Subcutaneous adipose tissue (tissue), 4 donors: ENCODE results near the gene LY86. TPM values are rescaled to one million over a fixed set of nuclear protein-coding genes. Genes with fewer than 3 reads are reported as not detected.

Experiments used
- total RNA-seq, 4 donors: library from RNA; depleted of rRNA; stranded (reverse); fragments of >200 nt; gene quantifications; one replicate each; pipeline ENCODE4 v1.1.0, GENCODE V29; 2016
- TF ChIP-seq, protein P1 (sequence below): fragments of 450-650 bp; IDR thresholded peaks from one replicate; pipeline ENCODE4 v1.5.1; 2016; ENCODE audit warnings: low read depth, mild to moderate bottlenecking, control low read depth, antibody characterized with exemption, moderate library complexity

Gene LY86
- total RNA-seq, 4 donors from 2014 or later = 2.6 to 111 (median 4.9) TPM

DNA sequence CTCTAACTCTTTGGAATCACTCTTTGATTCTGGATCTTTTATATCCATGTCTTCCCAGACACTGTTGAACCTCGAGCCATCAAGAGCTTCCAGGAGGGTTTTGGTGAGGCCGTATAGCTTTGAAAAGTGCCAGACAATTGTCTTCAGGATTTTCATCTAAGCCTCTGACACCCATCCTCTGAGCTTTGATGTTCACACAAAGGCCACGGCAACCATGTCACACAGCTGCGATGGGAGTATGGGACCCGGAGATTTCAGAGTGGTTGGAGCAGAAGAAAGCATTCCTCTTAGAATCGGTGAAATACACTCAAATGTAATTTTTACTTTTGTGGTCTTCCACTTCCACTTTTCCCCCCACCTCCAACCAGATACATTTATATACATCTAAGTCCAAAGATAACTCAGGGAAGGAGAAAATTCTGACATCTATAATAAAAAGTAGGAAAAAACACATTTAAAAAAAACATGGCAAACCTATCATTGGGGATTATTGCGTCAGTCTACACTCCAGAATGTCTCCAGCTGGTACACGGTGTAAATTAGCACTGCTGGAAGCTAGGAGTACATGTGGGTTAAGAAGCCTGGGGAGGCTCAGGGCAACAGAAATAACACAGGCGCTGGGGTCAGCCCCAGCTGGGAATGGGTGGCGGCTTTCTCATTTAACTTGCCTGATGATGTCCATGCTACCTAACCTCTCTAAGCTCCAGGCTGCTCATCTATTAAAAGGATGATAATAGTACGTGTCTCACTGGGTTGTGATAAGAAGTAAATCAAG, 92.7 kb downstream of the LY86 start:
- TF ChIP-seq, protein P1, sequence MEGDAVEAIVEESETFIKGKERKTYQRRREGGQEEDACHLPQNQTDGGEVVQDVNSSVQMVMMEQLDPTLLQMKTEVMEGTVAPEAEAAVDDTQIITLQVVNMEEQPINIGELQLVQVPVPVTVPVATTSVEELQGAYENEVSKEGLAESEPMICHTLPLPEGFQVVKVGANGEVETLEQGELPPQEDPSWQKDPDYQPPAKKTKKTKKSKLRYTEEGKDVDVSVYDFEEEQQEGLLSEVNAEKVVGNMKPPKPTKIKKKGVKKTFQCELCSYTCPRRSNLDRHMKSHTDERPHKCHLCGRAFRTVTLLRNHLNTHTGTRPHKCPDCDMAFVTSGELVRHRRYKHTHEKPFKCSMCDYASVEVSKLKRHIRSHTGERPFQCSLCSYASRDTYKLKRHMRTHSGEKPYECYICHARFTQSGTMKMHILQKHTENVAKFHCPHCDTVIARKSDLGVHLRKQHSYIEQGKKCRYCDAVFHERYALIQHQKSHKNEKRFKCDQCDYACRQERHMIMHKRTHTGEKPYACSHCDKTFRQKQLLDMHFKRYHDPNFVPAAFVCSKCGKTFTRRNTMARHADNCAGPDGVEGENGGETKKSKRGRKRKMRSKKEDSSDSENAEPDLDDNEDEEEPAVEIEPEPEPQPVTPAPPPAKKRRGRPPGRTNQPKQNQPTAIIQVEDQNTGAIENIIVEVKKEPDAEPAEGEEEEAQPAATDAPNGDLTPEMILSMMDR = no peak

DNA sequence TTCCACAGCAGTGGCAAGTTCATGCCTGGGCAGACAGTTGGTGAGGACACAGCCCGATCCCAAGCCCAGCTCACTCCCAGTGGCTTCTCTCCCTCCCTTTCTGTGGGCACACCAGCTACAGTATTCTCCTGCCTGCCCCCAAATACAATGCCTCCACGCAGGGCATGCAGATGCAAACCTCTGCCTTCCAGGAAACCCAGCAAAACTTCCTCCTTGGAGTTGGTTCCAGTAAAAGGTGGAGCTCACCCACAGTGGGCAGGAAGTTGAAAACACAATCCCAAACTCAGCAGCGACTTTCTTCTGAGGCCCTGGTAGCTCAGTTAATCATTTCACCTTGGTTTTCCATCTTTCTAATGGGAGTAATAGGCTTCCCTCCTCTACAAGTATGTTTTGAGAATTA, 93.7 kb downstream of the LY86 start:
- TF ChIP-seq, protein P1 = no peak

DNA sequence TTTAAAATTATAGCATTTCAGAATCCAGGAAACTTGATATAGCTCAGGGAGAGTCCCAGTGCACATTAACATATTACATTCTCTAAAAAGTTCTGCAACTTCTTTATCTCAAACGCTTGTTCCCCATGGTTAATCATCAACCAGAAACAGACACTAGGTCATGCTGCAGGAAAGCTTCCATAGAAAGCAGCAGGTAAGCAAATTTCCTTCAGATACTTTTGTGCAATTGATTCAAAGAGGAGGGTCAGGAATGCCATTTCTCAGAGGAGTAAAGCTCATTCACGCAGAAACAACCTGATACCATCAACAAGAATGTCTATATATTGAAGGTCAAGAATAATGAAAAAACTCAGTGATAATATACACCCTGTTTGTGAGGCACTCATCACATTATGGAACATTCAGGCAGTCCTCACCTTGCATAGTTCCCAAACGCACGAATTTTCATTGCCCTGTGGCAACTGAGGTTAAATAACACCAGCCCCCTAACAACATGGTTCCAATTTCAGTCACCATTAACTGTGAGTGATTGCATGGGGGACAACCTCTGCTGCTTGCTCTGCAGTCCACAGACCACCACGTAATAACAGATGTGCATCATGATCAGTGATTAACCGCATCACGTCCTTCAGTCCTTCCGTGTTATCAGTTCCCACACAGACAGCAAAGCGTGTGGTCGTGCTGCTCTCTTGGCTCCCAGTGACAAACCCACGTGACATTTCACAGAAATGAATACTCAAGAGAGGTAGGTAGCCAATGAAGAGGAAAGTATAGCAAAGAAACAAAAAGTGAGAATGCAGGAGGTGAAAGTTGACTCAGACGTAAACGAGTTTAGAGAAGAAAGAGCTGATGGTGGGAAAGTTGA, 95.7 kb downstream of the LY86 start:
- TF ChIP-seq, protein P1 = no peak

DNA sequence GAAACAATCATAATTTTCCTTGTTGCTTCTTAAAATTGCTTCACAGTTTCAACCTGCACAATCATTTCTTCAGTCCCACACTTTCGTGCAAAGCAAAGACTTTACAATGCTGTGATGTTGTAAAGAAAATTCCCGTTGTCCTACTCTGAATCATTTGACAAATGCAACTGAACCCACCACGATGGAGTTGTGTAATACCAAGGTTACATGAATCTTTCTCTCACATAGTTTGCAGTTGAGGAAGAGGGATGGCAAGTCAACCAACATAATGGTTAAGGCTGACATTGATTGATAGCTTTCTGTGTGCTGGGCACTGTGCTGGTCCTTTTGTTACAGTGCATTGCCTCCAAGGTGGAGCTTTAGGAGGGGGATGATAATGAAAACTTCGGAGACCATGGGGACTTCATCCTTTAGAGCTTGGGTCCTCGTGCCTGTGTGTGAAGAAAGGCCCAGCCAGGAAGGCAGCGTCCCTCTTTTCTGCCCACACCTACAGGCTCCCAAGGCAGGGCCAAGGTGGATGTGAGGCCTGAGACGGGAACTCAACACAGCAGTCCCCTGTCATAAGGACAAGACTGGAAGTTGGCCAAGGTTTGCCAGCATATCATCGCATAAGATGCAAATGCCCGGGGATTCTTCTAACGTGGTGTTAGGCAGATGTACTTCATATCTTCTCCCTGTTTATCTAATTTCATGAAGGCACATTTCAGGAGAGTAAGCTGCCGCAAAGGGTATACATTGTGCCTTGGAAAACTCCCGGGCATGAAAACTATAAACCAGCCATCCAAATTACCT, 96.9 kb downstream of the LY86 start:
- TF ChIP-seq, protein P1 = no peak

DNA sequence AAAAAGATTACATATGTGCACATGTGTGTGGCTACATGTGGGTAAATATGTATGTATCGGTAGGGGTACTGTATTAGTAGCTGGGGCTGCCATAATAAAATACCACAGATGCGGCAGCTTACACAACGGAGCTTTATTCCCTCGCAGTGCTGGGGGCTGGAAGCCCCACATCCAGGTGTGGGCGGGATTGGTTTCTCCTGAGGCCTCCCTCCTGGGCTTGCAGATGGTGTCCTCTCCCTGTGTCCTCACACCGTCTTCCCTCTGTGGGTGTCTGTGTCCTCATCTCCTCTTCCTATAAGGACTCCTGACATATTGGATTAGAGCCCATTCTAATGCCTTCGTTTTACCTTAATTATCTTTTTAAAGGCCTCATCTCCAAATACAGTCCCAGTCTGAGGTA, 97.7 kb downstream of the LY86 start:
- TF ChIP-seq, protein P1 = no peak

DNA sequence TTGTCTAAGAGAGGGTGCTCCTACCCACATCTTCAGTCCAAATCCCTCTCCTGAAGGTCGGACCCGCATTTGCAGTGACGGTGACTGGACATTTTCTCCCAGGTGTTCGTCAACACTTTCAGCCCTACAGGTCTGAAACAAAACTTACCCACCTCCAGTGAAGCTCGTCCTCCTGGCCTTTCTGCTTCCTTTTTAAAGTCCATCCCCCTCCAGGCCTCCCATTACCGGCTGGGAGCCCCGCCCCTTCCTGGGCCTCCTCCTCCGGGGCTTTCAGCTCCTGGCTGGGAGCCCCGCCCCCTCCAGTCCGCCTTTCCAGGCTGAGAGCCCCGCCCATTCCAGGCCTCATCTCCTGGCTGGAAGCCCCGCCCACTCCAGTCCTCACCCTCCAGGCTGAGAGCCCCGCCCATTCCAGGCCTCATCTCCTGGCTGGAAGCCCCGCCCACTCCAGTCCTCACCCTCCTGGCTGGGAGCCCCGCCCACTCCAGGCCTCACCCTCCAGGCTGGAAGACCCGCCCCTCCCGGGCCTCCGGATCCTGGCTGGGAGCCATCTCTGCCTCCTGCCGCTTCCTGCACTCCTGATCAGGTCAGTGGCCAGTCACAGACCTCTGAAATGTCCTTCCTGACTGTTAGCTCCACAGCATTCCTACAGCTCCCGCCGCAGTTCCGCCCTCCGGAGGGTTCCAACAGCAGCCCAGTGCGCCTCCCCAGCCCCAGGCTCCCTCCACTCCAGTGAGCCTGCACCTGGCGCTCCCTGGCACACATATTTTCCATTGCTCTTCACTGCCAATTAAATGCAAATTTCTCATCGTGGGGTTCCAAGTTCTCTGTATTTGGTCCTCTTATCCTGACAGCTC, 98.5 kb downstream of the LY86 start:
- TF ChIP-seq, protein P1 = no peak
